ENCODE results near the gene SCN8A.

DNA sequence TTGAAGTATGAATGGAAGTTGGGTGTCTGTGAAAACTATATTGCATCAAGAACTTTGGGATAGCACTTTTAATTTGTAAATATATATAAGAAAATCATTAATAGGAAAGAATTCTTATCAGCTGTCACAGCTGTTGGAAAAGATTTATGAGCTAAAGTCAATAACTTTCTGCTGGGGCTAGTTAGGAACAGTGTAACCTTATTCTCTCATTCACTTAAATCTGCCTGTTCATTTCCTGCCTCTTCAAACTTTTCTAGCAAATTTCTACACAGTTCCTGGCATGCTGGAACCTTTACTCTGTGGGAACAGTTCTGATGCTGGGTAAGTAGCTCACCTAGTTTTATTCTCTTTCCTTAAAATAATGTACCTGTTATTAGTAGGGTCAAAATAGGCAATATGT, 109.9 kb downstream of the SCN8A start:
- TF ChIP-seq, protein P1, sequence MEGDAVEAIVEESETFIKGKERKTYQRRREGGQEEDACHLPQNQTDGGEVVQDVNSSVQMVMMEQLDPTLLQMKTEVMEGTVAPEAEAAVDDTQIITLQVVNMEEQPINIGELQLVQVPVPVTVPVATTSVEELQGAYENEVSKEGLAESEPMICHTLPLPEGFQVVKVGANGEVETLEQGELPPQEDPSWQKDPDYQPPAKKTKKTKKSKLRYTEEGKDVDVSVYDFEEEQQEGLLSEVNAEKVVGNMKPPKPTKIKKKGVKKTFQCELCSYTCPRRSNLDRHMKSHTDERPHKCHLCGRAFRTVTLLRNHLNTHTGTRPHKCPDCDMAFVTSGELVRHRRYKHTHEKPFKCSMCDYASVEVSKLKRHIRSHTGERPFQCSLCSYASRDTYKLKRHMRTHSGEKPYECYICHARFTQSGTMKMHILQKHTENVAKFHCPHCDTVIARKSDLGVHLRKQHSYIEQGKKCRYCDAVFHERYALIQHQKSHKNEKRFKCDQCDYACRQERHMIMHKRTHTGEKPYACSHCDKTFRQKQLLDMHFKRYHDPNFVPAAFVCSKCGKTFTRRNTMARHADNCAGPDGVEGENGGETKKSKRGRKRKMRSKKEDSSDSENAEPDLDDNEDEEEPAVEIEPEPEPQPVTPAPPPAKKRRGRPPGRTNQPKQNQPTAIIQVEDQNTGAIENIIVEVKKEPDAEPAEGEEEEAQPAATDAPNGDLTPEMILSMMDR (IDR thresholded peaks at IDR 0.05), result no peak
- no peak for TF ChIP-seq POLR2A (IDR thresholded peaks at IDR 0.05)
- no peak for TF ChIP-seq POLR2AphosphoS5 (IDR thresholded peaks at IDR 0.05)

Data from breast epithelium (tissue), 3 donors.